HG02571 (cell line): ENCODE results near the gene CPEB3.
"Not testable (repeated sequence)": the region's sequence is repeated elsewhere in the genome, so short reads cannot be mapped to it uniquely, and the experiment has no call there.

Source experiments
- ATAC-seq: cut with Tn5 transposase; IDR thresholded peaks from one replicate; pipeline ENCODE4 v1.9.1; 2021; ENCODE audit warnings: mild to moderate bottlenecking, moderate library complexity; ENCODE audit not compliant: unreplicated experiment

Gene CPEB3

GRCh38 chr10:92290837-92291615 lies at the start of gene CPEB3, which contains the start of gene MARCHF5:
CPEB3 (minus strand) TSS chr10:92291078; CDS start chr10:92240350, 50,728 bp downstream.
MARCHF5 (plus strand) TSS chr10:92291167; CDS start chr10:92291495, 328 bp downstream.
- ATAC-seq: peak; percentile 98

DNA sequence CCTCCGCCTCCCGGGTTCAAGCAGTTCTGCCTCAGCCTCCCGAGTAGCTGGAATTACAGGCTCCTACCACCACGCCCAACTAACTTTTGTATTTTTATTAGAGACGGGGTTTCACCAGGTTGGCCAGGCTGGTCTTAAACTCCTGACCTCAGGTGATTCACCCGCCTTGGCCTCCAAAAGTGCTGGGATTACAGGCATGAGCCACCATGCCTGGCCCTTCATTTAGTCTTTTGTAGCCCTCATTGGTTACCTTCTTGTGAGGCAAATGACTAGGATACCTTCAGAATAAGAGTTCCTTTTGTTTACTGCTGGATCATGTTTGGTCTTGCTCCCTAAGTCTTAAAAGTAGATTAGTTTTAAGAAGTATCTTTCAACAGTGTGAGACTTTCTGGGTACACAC lies 39.0 kb upstream of the CPEB3 start:
- not testable (repeated sequence) for ATAC-seq

GRCh38 chr10:92328993-92329392 lies 38.1 kb upstream of the CPEB3 start:
- no peak for ATAC-seq

DNA sequence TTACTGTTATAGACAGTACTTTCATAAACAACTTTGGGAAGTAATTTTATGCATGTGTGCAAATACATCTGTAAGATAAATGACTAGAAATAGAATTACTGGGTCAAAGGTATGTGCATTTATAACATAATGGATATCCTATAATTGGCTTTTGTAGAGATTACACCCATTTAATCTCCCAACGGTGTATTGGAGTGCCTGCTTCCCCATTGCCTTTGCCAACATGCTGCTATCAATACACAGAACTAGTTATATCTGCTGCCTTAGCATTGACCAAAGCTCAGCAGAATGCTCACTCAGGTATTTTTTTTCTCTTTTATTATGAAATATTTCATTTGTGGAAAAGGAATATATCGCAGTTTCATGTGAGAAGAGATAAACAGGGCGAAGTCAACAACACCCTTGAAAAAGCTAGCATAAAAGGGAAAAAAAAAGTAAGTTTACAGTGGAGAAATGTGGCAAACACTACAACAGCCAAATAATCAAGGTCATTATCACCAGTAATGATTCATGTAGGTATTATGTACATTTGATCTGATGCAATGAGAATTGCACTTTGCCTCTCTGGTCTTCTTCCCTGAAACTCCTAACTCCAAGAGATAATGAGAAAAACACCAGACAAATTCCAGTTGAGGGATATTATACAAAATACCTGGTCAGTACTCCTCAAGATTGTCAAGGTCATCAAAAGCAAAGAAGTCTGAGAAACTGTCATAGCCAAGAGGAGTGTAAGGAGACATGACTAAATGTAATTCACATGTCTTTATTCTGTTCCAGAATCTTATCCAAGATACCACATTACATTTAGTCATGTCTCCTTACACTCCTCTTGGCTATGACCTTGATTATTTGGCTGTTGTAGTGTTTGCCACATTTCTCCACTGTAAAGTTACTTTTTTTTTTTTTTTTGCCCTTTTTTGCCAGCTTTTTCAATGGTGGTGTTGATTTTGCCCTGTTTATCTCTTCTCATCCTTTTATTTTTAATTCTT lies 36.9 kb upstream of the CPEB3 start:
- no peak for ATAC-seq

- no peak for ATAC-seq
Measured at GRCh38 chr10:92323079-92323478, 32.2 kb upstream of the CPEB3 start.

DNA sequence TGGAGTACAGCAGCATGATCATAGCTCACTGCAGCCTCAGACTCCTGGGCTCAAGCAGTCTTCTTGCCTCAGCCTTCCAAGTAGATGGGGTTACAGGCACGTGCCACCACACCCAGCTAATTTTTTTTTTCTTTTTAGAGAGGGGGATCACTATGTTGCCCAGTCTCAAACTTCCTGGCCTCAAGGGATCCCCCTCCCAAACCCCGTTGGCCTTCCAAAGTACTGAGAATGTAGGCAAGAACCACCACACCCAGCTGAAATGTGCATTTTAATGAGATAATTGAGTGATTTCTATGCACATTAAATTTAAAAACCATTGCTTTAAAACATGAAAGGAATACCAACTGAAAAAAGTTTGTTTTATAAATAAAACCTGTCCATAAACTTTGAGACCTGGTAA lies 25.7 kb upstream of the CPEB3 start:
- no peak for ATAC-seq

DNA sequence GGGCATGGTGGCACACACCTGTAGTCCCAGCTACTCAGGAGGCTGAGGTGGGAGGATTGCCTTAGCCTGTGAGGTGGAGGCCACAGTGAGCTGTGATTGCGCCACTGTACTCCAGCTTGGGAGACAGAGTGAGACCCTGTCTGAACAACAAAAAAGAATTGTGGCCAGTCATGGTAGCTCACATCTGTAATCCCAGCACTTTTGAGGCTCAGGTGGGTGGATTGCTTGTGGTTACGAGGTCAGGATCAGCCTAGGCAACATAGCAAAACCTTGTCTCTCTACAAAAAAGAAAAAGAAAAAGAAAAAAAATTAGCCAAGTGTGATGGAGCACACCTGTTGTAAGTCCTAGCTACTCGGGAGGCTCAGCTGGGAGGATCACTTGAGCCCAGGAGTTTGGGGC lies 22.9 kb upstream of the CPEB3 start:
- ATAC-seq: no peak

DNA sequence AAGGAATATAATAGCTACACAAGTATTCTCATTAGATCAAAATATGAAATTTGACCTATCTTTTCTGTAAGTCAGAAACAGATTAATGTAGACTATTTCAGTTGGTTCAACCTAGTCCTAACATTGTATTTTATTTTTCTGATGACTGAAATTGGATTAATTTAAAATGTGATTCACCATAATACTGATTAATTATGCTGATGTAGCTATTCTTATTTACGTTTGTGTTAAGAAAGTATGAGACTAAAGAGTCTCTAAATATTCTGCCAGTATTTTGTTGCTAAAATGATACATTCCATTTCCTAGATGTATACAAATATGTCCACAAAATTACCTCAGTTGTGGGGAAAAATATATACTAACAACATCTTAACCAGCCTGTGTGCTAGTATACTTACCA lies 18.4 kb upstream of the CPEB3 start:
- ATAC-seq: no peak

GRCh38 chr10:92305133-92306072 lies 14.5 kb upstream of the CPEB3 start:
- ATAC-seq: no peak

DNA sequence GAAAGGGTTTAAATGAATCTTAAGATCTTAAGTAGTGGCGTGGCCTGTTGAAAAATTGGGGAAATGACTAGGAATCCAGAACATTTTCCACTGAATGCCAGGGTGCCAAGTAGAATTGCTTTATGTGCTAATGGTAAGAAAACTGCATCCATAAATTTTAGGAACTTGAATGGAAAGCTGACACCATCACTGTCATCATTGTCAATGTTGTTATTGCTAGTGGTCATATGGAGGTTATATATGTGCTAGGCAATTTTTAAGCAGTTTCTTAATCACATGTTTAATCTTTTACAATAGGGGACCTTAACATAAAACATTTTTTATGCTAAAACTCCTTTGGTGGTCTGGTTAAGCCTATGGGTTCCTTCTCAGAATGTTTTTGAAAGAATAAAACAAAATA lies 13.2 kb upstream of the CPEB3 start:
- no peak for ATAC-seq

DNA sequence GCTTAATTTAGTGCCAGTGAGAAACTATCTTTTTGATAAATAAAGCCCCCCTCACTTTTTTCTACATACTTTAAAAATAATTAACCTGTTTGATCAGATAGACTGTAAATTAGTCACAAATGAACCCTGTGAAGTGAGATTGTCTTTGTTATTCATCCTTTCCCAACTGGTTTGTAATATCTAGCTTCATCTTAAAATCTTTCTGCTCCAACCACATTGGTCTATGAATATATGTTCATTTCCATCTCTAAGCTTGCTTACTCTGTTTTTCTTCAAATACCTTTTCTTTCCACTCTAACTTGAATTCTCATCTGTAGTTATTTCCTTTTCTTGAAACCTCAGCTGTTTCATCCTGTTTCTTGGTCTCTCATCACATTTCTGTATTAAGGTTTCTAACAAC lies 12.2 kb upstream of the CPEB3 start:
- ATAC-seq: no peak

DNA sequence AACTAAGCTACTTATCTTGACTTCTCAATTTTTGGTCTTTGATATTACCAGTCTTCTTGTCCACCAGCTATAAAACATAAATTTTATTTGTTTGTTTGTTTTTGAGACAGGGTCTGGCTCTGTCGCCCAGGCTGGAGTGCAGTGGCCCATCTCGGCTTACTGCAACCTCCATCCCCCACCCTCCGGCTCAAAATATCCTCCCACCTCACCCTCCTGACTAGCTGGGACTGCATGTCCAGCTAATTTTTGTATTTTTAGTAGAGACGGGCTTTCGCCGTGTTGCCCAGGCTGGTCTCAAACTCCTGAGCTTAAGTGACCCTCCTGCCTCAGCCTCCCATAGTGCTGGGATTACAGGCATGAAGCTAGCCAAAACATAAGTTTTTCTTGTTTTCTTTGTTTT lies 7.6 kb upstream of the CPEB3 start:
- ATAC-seq: no peak

DNA sequence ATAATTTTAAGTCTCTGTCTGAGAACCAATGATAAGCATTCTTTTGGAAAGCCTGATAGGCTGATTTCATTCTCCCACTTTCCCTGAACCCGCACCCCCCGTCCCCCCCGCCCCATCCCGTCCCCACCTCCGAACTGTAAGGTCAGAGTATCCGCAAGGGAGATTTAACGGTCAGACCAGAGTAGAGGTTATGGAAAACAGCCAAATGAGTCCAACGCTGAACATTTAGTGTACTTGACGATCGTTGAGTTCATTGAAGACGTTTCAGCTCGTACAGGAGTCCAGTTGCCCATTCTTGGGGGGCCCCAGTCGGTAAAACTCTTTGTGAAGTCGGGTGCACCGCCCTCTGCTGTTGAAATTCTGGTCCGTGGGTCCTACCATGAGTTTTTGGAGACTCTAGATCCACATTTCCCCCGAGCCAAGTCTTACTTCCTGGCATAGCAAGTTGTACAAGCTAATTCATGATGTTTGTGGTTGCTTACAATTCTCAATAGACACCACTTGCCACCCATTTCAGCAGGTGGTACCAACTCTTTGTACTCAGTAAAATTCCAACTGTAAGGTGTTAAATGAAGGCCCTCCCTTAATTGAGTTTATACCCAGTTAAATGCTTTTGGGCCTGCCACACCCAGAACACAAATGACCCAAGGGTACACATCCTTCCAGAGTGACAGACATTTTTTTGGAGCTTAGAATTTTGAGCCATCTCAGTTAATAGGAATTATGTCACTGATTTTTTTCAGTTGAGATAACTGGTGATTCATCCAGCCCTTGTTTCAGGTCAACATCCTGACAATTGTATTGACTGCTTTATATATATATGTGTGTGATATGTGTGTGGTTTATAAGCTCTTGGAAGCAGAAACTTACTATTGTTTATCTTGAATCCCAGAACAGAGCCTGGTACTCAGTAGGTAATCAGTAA lies 1.3 kb upstream of the CPEB3 start:
- ATAC-seq: no peak

GRCh38 chr10:92291616-92291865 lies 663 bp upstream of the CPEB3 start:
- no peak for ATAC-seq

DNA sequence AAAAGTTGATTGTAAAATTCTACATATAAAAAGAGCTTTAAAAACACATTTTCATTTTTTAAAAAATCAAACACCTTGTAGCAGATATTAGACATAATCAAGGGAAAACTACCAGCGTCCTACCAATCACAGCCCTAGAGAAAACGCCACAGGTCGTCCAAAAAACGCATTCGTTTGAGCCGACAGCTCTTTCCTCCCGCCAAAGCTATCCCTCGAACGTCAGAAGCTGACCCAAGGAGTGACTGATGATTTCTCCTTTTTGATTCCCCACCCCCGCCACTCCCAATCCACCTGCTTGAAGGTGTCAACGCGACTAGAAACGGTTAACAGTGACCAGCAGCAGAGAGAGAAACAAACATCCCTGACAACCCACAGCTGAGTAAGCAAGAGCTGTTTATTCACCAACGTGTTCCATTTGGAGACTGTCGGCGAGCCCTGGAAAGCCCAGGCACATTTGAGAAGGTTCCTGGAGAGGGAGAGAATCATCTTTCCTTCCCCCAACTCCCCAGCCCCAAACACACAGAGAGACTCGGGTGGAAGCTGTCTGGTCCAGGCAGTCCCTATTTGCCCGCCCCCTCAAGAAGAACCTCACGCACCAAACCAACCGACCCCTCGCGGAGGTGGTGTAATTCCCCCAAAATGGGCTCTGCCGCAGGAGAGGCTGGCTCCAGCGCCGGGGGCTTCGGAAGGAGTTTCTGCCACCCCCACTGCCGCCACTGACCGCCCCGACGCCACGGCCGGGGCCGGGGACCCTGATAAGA lies 622 bp downstream of the CPEB3 start:
- peak; percentile 18 for ATAC-seq

DNA sequence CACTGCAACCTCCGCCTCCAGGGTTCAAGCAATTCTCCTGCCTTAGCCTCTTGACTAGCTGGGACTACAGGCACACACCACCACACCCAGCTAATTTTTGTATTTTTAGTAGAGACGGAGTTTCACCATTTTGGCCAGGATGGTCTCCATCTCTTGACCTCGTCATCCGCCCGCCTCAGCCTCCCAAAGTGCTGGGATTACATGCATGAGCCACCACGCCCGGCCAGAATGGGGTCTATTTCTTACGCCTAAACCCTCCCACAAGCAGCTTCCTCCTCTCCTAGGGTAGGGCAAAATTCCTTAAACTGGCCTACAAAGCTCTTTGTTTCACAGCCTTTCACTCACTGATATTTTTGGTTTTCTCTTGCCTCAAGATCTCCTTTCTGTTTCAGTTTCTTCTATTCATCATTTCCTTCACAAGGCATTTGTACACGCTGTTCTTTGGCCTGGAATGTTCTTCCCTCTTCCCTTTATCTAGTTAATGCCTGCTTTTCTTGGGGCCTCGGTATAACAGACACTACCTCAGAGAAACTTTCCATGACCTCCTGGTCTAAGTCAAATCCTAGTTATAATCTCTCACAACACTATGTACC lies 6.7 kb downstream of the CPEB3 start:
- no peak for ATAC-seq

DNA sequence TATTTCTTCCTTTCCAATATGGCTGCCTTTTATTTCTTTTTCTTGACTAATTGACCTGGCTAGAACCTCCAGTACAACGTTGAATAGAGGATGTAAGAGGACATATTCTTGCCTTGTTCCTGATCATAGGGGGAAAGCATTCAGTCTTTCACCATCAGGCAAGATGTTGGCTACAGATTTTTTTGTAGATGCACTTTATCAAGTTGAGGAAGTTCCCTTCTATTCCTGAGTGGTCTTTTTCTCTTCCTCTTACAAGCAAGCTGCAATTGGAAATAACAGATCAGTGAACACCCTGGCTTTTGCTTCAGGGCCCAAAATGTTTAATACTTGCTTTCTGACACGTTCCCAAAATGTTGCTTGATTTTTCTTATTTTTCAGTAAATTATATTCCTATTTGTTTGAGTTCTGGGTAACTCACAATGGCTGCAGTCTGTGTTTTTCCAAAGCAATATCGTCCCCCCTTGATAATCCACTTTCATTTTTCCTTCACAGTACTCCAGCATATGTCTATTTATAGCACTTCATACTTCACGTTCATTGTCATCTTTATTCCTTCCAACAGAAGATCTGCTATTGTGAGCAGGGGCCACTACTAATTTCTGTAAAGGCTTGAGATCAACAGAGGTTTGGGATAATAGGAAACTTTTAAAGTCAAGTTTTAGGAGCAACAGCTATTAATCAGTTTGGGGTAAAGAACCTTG lies 11.7 kb downstream of the CPEB3 start:
- no peak for ATAC-seq

DNA sequence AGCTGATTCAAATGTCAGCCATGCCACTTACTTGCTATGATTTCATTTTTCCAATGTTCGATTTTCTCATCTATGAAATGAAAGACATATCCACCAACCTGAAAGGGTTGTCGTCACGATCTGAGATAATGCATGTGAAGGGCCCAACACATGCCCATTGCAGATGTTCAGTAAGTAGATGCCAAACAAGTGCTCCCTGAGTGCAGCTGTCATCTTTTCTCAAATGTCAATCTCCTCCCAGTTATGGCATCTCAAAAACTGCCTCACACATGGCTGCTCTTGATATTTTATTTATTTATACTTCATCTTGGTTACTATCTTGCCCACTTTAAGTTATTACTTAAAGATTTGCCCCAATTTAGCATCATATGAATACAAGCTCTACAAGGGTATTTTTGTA lies 16.8 kb downstream of the CPEB3 start:
- ATAC-seq: no peak
